GM12872 (cell line): Measurements from ENCODE around the gene HOXB6.

Experiments used
- TF ChIP-seq, protein P1 (sequence below): IDR thresholded peaks from 3 replicates; pipeline ENCODE4 v1.5.1; 2011; ENCODE audit warnings: low read depth, mild to moderate bottlenecking, low read length, moderate library complexity; ENCODE audit not compliant: insufficient read depth

Gene HOXB6

DNA sequence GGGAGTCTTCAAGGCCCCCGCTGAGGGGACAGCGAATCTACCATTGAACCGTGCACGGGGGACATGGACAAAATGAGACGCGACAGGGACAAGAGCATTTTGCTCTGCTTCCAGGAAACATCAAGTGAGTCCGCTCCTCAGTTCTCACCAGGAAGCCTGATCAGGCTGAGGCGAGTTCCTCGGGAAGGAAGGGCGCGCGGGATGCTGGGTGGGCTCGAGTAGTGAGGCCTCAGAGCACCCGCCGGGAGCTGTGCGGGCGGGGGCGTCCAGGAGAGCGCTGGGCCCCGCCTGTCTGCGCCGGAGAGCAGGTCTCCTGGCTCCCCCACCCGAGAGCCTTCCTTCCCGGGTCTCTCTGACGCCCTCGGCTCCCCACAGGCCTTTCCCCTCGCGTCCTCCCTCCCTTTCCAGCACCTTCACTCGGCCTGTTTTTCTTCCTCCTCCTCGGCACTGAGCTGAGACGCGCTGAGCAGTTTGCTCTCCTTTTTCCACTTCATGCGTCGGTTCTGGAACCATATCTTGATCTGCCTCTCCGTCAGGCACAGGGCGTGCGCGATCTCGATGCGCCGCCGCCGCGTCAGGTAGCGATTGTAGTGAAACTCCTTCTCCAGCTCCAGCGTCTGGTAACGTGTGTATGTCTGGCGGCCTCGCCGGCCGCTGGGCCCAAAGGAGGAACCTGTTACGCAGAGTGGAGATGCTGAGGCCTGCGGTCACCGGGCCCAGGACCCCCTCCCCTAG is 8.6 kb downstream of the HOXB6 start:
- TF ChIP-seq, protein P1, sequence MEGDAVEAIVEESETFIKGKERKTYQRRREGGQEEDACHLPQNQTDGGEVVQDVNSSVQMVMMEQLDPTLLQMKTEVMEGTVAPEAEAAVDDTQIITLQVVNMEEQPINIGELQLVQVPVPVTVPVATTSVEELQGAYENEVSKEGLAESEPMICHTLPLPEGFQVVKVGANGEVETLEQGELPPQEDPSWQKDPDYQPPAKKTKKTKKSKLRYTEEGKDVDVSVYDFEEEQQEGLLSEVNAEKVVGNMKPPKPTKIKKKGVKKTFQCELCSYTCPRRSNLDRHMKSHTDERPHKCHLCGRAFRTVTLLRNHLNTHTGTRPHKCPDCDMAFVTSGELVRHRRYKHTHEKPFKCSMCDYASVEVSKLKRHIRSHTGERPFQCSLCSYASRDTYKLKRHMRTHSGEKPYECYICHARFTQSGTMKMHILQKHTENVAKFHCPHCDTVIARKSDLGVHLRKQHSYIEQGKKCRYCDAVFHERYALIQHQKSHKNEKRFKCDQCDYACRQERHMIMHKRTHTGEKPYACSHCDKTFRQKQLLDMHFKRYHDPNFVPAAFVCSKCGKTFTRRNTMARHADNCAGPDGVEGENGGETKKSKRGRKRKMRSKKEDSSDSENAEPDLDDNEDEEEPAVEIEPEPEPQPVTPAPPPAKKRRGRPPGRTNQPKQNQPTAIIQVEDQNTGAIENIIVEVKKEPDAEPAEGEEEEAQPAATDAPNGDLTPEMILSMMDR, result no peak

DNA sequence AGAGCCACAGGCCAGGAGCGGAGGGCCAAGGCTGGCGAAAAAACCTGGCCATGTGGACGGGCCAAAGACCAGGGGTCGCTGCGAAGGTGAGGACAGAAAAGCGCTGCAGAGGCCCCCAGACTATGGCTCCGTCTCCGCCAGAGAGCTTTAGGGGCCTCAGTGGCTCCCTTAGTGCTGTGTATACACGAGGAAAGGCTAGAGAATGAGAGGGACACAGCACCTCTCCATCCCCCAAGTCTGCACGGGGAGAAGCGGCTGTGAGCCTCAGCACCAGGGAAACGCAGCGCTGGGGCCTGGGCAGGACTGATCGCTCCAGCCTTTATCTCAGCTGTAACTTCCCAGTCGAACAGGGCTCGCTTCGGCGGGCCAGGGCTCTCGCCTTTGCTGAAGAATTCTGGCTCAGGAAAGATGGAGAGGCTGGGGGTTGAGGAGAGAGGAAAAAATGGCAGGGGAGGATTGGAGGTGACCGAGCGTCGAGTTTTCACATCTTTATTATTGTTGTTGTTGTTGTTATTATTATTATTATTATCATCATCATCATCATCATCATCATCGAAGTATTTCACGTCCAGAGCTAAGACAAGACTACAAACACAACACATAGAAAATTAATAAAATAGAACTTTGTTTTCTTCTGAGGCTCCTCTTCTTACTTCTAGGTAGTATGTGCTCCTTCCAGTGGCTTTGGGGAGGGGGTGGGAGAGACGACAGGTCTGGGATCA is 9.3 kb downstream of the HOXB6 start:
- TF ChIP-seq, protein P1, result no peak

DNA sequence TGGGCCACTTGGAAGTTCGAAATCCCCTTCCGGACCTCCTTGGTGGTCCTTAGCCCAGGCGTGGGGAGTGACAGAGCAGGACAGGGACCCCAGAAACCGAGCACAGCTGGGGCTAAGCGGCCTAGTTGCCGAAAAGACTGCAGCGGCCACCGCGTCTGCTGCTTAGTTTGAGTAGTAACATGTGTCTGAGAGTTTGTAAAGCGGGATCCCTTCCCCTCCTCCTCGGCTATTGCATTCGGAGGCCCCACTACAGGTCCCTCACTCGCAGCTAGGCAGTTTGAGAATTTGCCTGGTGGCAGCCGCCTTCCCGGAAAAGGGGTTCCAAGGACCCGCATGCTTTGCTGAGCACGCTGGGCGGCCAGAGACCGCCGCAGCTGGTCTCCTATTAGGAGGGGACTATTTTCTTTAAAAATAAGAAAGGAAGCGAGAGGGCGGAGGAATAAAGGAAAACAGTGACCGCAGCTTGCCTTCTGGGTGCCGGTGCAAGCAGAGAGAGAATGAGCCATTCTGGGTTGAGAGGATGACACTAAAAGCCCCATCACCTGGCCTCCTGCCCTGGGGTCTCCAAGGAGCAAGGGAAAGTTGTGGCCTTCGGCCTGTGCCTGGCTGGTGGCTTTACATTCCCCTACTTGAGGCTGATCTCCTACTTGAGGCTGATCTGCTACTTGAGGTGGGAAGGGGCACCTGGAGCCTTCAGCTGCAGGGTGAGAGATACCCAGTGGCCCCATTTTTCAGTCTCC is 10.1 kb downstream of the HOXB6 start:
- TF ChIP-seq, protein P1, result no peak

DNA sequence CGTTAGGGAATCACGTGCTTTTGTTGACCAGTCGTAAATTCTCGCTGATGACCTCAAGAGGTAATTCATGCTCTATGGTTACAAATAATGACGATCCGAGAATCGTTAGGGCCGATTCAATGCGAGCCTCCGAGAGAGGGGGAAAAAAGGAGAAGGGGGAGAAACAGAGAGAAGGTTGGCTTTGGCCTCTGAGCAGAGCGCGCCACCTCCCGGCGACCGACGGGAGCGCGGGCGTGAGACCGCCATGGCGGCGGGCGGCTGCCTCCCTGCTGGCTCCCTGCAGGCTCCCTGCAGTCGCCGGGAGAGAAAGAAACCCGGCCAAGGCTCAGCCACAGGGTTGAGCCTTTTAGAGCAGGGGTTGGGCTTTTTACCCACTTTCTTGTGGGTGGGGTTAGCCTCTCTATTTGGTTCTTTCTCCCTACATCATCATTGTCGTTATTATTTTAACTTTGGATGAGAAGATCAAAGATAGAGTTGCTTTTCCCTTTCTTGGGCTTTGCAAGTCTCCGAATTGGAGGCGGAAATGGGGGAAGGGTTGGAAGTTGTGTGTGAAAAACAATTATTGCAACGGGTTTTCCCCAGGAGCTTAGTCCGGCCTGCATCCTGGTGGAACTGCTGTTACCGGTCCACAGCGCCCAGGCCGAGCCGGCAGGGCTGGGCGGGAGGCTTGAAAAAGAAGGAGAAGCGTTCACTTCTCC is 10.8 kb downstream of the HOXB6 start:
- TF ChIP-seq, protein P1, result peak; percentile 98

DNA sequence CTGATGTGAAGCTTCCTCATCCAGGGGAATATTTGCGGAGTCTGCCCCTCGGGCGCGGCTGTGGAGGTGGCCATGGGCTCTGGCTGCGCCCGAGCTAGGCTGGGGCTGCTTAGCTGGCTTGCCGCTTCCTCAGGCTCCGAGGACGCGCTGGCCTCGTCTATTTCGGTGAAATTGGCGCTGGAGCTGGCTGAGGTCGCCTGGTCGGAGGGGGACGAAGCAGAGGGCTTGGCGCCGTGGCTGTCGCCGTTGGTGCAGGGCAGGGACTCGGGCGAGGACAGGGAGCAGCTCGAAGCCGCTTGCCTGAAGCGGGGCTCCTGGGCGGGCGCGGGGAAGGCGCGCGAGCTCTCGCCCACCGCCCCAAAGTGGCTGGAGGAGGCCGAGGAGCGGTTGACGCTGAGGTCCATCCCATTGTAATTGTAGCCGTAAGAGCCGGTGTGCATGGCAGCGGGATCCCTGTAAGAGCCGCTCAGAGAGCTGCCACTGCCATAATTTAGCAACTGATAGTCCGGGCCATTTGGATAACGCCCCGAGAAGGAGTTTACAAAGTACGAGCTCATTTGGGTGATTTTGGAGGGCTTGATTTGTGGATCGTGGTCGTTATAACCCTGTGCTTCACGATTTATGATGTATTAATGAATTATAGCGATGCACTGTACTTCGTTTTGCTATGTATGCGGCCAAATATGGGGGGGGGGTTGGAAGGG is 11.5 kb downstream of the HOXB6 start, which contains the start of gene HOXB5:
TSS of gene HOXB5 (minus strand) at position 654 of the 704 bp plus-strand sequence. CDS start at position 557, 97 bp downstream.
- TF ChIP-seq, protein P1, result no peak

DNA sequence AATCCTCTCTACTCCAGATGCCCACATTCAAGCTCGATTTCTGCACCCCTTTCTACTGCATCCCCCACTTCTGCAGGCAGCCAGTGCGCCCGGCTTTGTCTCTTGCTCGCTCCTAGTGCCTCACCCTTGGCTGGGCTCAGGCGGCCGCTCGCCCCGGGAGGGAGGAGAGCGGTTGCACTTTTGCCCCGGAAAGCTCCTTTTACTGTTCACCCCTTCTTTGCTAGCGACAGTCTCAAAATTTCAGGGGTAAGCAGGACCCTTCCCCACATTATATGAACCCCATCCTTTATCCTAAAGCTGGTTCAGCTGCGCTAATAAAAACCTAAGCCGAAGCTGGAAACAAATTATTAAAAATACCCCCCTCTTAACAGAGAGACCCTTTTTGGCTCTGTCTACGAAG is 12.2 kb downstream of the HOXB6 start:
- TF ChIP-seq, protein P1, result no peak
